SK-N-SH (cell line): ENCODE measurements around the gene MAPK6. TPM values are rescaled to one million over a fixed set of nuclear protein-coding genes. Genes with fewer than 3 reads are reported as not detected.
A peak's percentile ranks its signal among the peaks of the same experiment; 100 is the strongest.

Experiments
- CTCF ChIA-PET: fragments of 300-600, 350-600 bp; formaldehyde crosslinking; extraction: SDS; loops from one replicate; lab custom pipeline; 2021; lab: Yijun Ruan, JAX
- POLR2A ChIA-PET: fragments of 350-600 bp; sonication (Branson Sonifier 250); formaldehyde crosslinking; extraction: SDS; loops from one replicate; lab custom pipeline; 2020; ENCODE audit warnings: antibody characterized with exemption, inconsistent platforms; lab: Yijun Ruan, JAX
- DNase-seq: peaks from one replicate; pipeline ENCODE4 v3.0.0; 2012
- H2AFZ ChIP-seq: fragments of 200-600 bp; sonication (generic); 2 replicates; pipeline ENCODE4 v1.8.1; 2016; ENCODE audit warnings: antibody characterized with exemption, mild to moderate bottlenecking, low read depth
- H3F3A ChIP-seq: fragments of 200-600 bp; sonication (generic); replicated peaks from 2 replicates; pipeline ENCODE3; 2016; ENCODE audit warnings: antibody characterized with exemption, mild to moderate bottlenecking; ENCODE audit not compliant: insufficient read depth
- H3K27ac ChIP-seq, 2 experiments: fragments of 200-500 bp in 1 of 2; fragments of 200-600 bp in 1 of 2; sonication (Bioruptor generic) in 1 of 2; sonication (generic), shearing (Covaris generic) in 1 of 2; 2 replicates each; pipeline versions ENCODE4 v1.5.1 to v1.6.1; 2014 to 2016; ENCODE audit warnings: low read depth in 2 of 2, inconsistent platforms in 1 of 2, low read length in 1 of 2, mild to moderate bottlenecking in 1 of 2, mixed read lengths in 1 of 2
- H3K27me3 ChIP-seq: fragments of 200-600 bp; sonication (generic), shearing (Covaris generic); 2 replicates; pipeline ENCODE4 v1.6.1; 2016; ENCODE audit warnings: mixed run types; ENCODE audit not compliant: insufficient read depth
- H3K36me3 ChIP-seq, 2 experiments: fragments of 200-500 bp in 1 of 2; fragments of 200-600 bp in 1 of 2; sonication (Bioruptor generic) in 1 of 2; sonication (generic) in 1 of 2; replicated peaks in 1 of 2; 2 replicates each; pipeline versions ENCODE3 to v1.5.1; 2014 to 2016; ENCODE audit warnings: low read length in 1 of 2, mild to moderate bottlenecking in 1 of 2; ENCODE audit not compliant: insufficient read depth in 2 of 2, control insufficient read depth in 1 of 2
- H3K4me1 ChIP-seq, 2 experiments: fragments of 200-500 bp in 1 of 2; fragments of 200-600 bp in 1 of 2; sonication (Bioruptor generic) in 1 of 2; sonication (generic), shearing (Covaris generic) in 1 of 2; 2 replicates each; pipeline versions ENCODE4 v1.5.1 to v1.6.1; 2014 to 2016; ENCODE audit warnings: low read depth in 1 of 2, low read length in 1 of 2, mixed run types in 1 of 2; ENCODE audit not compliant: insufficient read depth in 2 of 2, control insufficient read depth in 1 of 2
- H3K4me2 ChIP-seq: fragments of 200-600 bp; sonication (generic), shearing (Covaris generic); 2 replicates; pipeline ENCODE4 v1.6.1; 2017; ENCODE audit warnings: mixed run types
- H3K4me3 ChIP-seq, 2 experiments: fragments of 200-500 bp in 1 of 2; fragments of 200-600 bp in 1 of 2; sonication (Bioruptor generic) in 1 of 2; sonication (generic), shearing (Covaris generic) in 1 of 2; 2 replicates each; pipeline versions ENCODE4 v1.5.1 to v1.8.1; 2014 to 2016; ENCODE audit warnings: low read depth in 2 of 2, inconsistent platforms in 1 of 2, low read length in 1 of 2, mild to moderate bottlenecking in 1 of 2, mixed read lengths in 1 of 2, moderate library complexity in 1 of 2
- H3K79me2 ChIP-seq: fragments of 200-600 bp; sonication (generic); 2 replicates; pipeline ENCODE4 v1.8.1; 2017; ENCODE audit warnings: mild to moderate bottlenecking; ENCODE audit not compliant: insufficient read depth
- H3K9ac ChIP-seq: fragments of 200-600 bp; sonication (generic); 2 replicates; pipeline ENCODE4 v1.6.1; 2017; ENCODE audit warnings: mixed run types
- H3K9me2 ChIP-seq: fragments of 200-600 bp; sonication (generic); 2 replicates; pipeline ENCODE4 v1.6.1; 2017; ENCODE audit warnings: mixed run types
- H3K9me3 ChIP-seq: fragments of 200-600 bp; sonication (generic); 2 replicates; pipeline ENCODE4 v1.6.1; 2017; ENCODE audit warnings: mixed run types, mild to moderate bottlenecking, moderate library complexity
- H4K20me1 ChIP-seq: fragments of 200-600 bp; sonication (generic); 2 replicates; pipeline ENCODE4 v1.6.1; 2017; ENCODE audit warnings: mild to moderate bottlenecking, mixed run types; ENCODE audit not compliant: insufficient read depth
- CHD2 ChIP-seq: fragments of 150-350 bp; IDR thresholded peaks from 2 replicates; pipeline ENCODE4 v1.6.1; 2018; ENCODE audit warnings: low read length; ENCODE audit not compliant: partially characterized antibody
- ELF1 ChIP-seq: IDR thresholded peaks from 2 replicates; pipeline ENCODE4 v1.4.0; 2012
- EZH2phosphoT487 ChIP-seq: fragments of 200-600 bp; sonication (generic); IDR thresholded peaks from 2 replicates; pipeline ENCODE4 v1.6.1; 2017; ENCODE audit warnings: low read depth, mixed run types, mild to moderate bottlenecking, antibody characterized with exemption, moderate library complexity, borderline replicate concordance
- FOSL2 ChIP-seq: IDR thresholded peaks from 2 replicates; pipeline ENCODE4 v1.4.0; 2012; ENCODE audit warnings: low read depth, mild to moderate bottlenecking, moderate library complexity, borderline replicate concordance
- FOXJ3 ChIP-seq: sonication (generic); formaldehyde crosslinking; IDR thresholded peaks from 2 replicates; pipeline ENCODE4 v1.5.1; 2020; ENCODE audit warnings: mild to moderate bottlenecking, missing genetic modification reagents
- FOXM1 ChIP-seq: IDR thresholded peaks from 2 replicates; pipeline ENCODE4 v1.4.0; 2012; ENCODE audit warnings: low read depth, mild to moderate bottlenecking
- GABPA ChIP-seq: IDR thresholded peaks from 2 replicates; pipeline ENCODE4 v1.4.0; 2012; ENCODE audit warnings: low read depth, mild to moderate bottlenecking
- IRF3 ChIP-seq: fragments of 150-350 bp; IDR thresholded peaks from 2 replicates; pipeline ENCODE4 v1.6.1; 2016; ENCODE audit warnings: mild to moderate bottlenecking, low read depth, low read length
- JUND ChIP-seq: IDR thresholded peaks from 2 replicates; pipeline ENCODE4 v1.4.0; 2012
- MAX ChIP-seq: IDR thresholded peaks from 2 replicates; pipeline ENCODE4 v1.4.0; 2012; ENCODE audit warnings: low read depth
- MEF2A ChIP-seq: IDR thresholded peaks from 2 replicates; pipeline ENCODE4 v1.4.0; 2012; ENCODE audit warnings: low read depth, borderline replicate concordance
- MXI1 ChIP-seq: IDR thresholded peaks from 2 replicates; pipeline ENCODE4 v1.6.1; 2012; ENCODE audit warnings: mild to moderate bottlenecking, low read depth, low read length, improper control_type of control experiment
- NFIC ChIP-seq: IDR thresholded peaks from 2 replicates; pipeline ENCODE4 v1.4.0; 2012; ENCODE audit warnings: borderline replicate concordance
- NRF1 ChIP-seq: IDR thresholded peaks from 2 replicates; pipeline ENCODE4 v1.6.1; 2012; ENCODE audit warnings: low read depth, mild to moderate bottlenecking, low read length
- POLR2AphosphoS5 ChIP-seq: IDR thresholded peaks from 2 replicates; pipeline ENCODE4 v1.6.1; 2012; ENCODE audit warnings: low read depth, low read length
- RAD21 ChIP-seq: IDR thresholded peaks from 2 replicates; pipeline ENCODE4 v1.6.1; 2012; ENCODE audit warnings: mild to moderate bottlenecking, low read length
- RCOR1 ChIP-seq: fragments of 150-350 bp; IDR thresholded peaks from 2 replicates; pipeline ENCODE4 v1.6.1; 2017; ENCODE audit warnings: antibody characterized with exemption, low read length
- REST ChIP-seq: IDR thresholded peaks from 2 replicates; pipeline ENCODE4 v1.6.1; 2012; ENCODE audit warnings: mild to moderate bottlenecking, low read depth, low read length, moderate library complexity
- RFX5 ChIP-seq: IDR thresholded peaks from 2 replicates; pipeline ENCODE4 v1.6.1; 2012; ENCODE audit warnings: mild to moderate bottlenecking, improper control_type of control experiment, low read length
- RXRA ChIP-seq: IDR thresholded peaks from 2 replicates; pipeline ENCODE4 v1.4.0; 2012; ENCODE audit warnings: low read depth, mild to moderate bottlenecking, borderline replicate concordance
- SIN3A ChIP-seq: IDR thresholded peaks from 2 replicates; pipeline ENCODE4 v1.6.1; 2012; ENCODE audit warnings: low read depth, mild to moderate bottlenecking, low read length, moderate library complexity, borderline replicate concordance
- SMC3 ChIP-seq: IDR thresholded peaks from 2 replicates; pipeline ENCODE4 v1.6.1; 2012; ENCODE audit warnings: low read depth, low read length, improper control_type of control experiment
- TAF1 ChIP-seq: IDR thresholded peaks from 2 replicates; pipeline ENCODE4 v1.6.1; 2012; ENCODE audit warnings: low read depth, mild to moderate bottlenecking, low read length, moderate library complexity, borderline replicate concordance
- TEAD4 ChIP-seq: IDR thresholded peaks from 2 replicates; pipeline ENCODE4 v1.4.0; 2012; ENCODE audit warnings: mild to moderate bottlenecking, borderline replicate concordance; ENCODE audit not compliant: insufficient read depth
- USF1 ChIP-seq: IDR thresholded peaks from 2 replicates; pipeline ENCODE4 v1.4.0; 2012; ENCODE audit warnings: low read depth, borderline replicate concordance
- YY1 ChIP-seq: IDR thresholded peaks from 2 replicates; pipeline ENCODE4 v1.4.0; 2012; ENCODE audit warnings: low read depth, mild to moderate bottlenecking
- ZBTB33 ChIP-seq: IDR thresholded peaks from 2 replicates; pipeline ENCODE4 v1.4.0; 2012; ENCODE audit warnings: low read depth, borderline replicate concordance
- WGBS: methylation state at CpG from one replicate; pipeline ENCODE4 v1.1.6; 2017; ENCODE audit warnings: low lambda C conversion rate; 5-methylcytosine and 5-hydroxymethylcytosine counted together
- polyA plus RNA-seq, 3 experiments: library from polyadenylated mRNA; depleted of rRNA; stranded (reverse); fragments of >200 nt; gene quantifications; 2 replicates each; pipeline ENCODE4 v1.2.3, GENCODE V29; 2012

Gene MAPK6
- polyA plus RNA-seq, 1 of the 3 experiments (the other 2 are of a cell fraction): 16.9 TPM

- no peaks in the 10 kb centered on the region for H3K9me2 ChIP-seq
- no peak overlapping the region for H3K4me3 ChIP-seq
- H3K9me3 ChIP-seq: no peaks in the 10 kb centered on the region
- no peaks in the 10 kb centered on the region for H3K27me3 ChIP-seq
- H3K27ac ChIP-seq: no peak overlapping the region
- POLR2A ChIA-PET: no interaction called here
- H3K4me1 ChIP-seq: peaks cover 0 to 20% of the 10 kb centered on the region in 2 experiments; a peak in 3 of 4 replicates
- no peaks in the 10 kb centered on the region for H4K20me1 ChIP-seq
- DNase-seq: no peak
- no peak overlapping the region for H3K9ac ChIP-seq
- no peaks in the 10 kb centered on the region for H3K79me2 ChIP-seq
- no peak overlapping the region for H2AFZ ChIP-seq
- H3F3A ChIP-seq: peaks cover 24% of the 10 kb centered on the region
- no peaks in the 10 kb centered on the region for H3K36me3 ChIP-seq
- WGBS: 43% methylated on average over 6 of the region's 6 CpGs
- H3K4me2 ChIP-seq: peak overlapping the region; percentile 57; the same call in 1 of the 2 replicates
- CTCF ChIA-PET: no interaction called here
- no peak for TF ChIP-seq POLR2AphosphoS5
- no peak for TF ChIP-seq NRF1
- TF ChIP-seq IRF3: no peak
- no peak for TF ChIP-seq RAD21
- no peak for TF ChIP-seq GABPA
- TF ChIP-seq SIN3A: no peak
- TF ChIP-seq MEF2A: no peak
- TF ChIP-seq MAX: 0 out of 2 replicates have a peak, but pooled peaks have one; percentile 10
- TF ChIP-seq MXI1: no peak
- TF ChIP-seq REST: no peak
- TF ChIP-seq RXRA: no peak; the same call in 1 of the 2 replicates
- TF ChIP-seq TEAD4: no peak
- TF ChIP-seq ELF1: no peak
- peak; percentile 73; the same call in 1 of the 2 replicates for TF ChIP-seq FOSL2
- TF ChIP-seq SMC3: no peak
- TF ChIP-seq TAF1: no peak
- TF ChIP-seq NFIC: peak; percentile 90
- TF ChIP-seq FOXM1: no peak
- no peak for TF ChIP-seq FOXJ3 (CRISPR knock-in tag)
- TF ChIP-seq YY1: no peak
- no peak for TF ChIP-seq RFX5
- no peak for TF ChIP-seq USF1
- TF ChIP-seq CHD2: no peak
- peak; percentile 81 for TF ChIP-seq JUND
- no peak for TF ChIP-seq ZBTB33
- no peak for TF ChIP-seq RCOR1
- TF ChIP-seq EZH2phosphoT487: no peak
These were observed 81.9 kb downstream of the MAPK6 start for GRCh38 chr15:52100807-52101442.
